ENCODE results near the gene HOXA7.

DNA sequence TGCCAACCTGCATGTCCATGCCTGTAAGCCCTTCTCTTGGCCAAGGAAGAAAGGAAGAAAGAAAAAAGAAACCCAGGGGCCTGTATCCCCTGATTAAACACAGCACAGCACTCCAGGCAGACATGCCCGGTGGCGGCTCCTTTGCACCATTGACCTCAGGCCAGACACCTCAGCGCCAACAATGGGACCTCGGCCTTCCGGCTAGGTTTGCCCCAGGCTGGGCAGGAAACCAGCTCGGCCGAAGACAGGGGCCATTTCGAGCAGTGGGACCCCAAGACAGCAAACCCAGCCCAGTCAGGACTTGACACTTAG is 14.8 kb upstream of the HOXA7 start:
- TF ChIP-seq POLR2AphosphoS5 (IDR thresholded peaks at IDR 0.05; ENCODE audit: low read depth, low read length): no peak
- TF ChIP-seq PAX5 (IDR thresholded peaks at IDR 0.05; ENCODE audit: insufficient read depth, low read length, severe bottlenecking): no peak
- TF ChIP-seq POLR2A (IDR thresholded peaks at IDR 0.05; ENCODE audit: low read depth, low read length): no peak
- TF ChIP-seq SPI1 (IDR thresholded peaks at IDR 0.05; ENCODE audit: low read depth, low read length): no peak
- no peak for TF ChIP-seq TAF1 (IDR thresholded peaks at IDR 0.05; ENCODE audit: low read depth, low read length)
- TF ChIP-seq POU2F2 (IDR thresholded peaks at IDR 0.05; ENCODE audit: low read depth, low read length): no peak
